H1 (cell line): ENCODE measurements around the gene PDZD2. TPM values are rescaled to one million over a fixed set of nuclear protein-coding genes. Genes with fewer than 3 reads are reported as not detected.

Source experiments
- CTCF ChIA-PET: fragments of 300-600 bp; sonication (Branson Sonifier 250); formaldehyde crosslinking; loops from one replicate; lab custom pipeline; 2021; ENCODE audit not compliant: partially characterized antibody; lab: Charles Lee
- POLR2A ChIA-PET: fragments of 300-600 bp; sonication (Branson Sonifier 250); formaldehyde crosslinking; loops from one replicate; lab custom pipeline; 2021; ENCODE audit warnings: inconsistent platforms; ENCODE audit not compliant: partially characterized antibody; lab: Charles Lee
- DNase-seq, 2 experiments: peaks; one replicate each; pipeline versions ENCODE4 v3.0.0 to v3.0.0-alpha.2; 2010 to 2022; ENCODE audit warnings: low spot score in 2 of 2, low read depth in 1 of 2, mixed read lengths in 1 of 2
- FAIRE-seq: peaks from 2 replicates; lab custom pipeline; 2011; peaks lifted over from hg19 to GRCh38; lab: Jason Lieb, UNC
- H2AFZ ChIP-seq: 2 replicates; pipeline ENCODE4 v1.8.1; 2012; ENCODE audit warnings: low read length, inconsistent platforms
- H2AK5ac ChIP-seq: 2 replicates; pipeline ENCODE4 v1.6.1; 2013; ENCODE audit warnings: low read depth, low read length
- H2BK120ac ChIP-seq: replicated peaks from 2 replicates; pipeline ENCODE3; 2013; ENCODE audit warnings: low read depth, low read length, inconsistent platforms
- H2BK12ac ChIP-seq: 2 replicates; pipeline ENCODE4 v1.6.1; 2013; ENCODE audit warnings: low read depth, low read length
- H2BK15ac ChIP-seq: 2 replicates; pipeline ENCODE4 v1.6.1; 2013; ENCODE audit warnings: low read length
- H2BK20ac ChIP-seq: 2 replicates; pipeline ENCODE4 v1.6.1; 2013; ENCODE audit warnings: low read length
- H2BK5ac ChIP-seq: 2 replicates; pipeline ENCODE4 v1.6.1; 2013; ENCODE audit warnings: low read depth, low read length
- H3K14ac ChIP-seq: 2 replicates; pipeline ENCODE4 v1.6.1; 2013; ENCODE audit warnings: inconsistent platforms; ENCODE audit not compliant: insufficient read length
- H3K18ac ChIP-seq: 2 replicates; pipeline ENCODE4 v1.6.1; 2013; ENCODE audit warnings: low read length; ENCODE audit errors: extremely low read depth
- H3K23ac ChIP-seq: 2 replicates; pipeline ENCODE4 v1.6.1; 2013; ENCODE audit warnings: inconsistent platforms; ENCODE audit not compliant: insufficient read length
- H3K23me2 ChIP-seq: 2 replicates; pipeline ENCODE4 v1.6.1; 2013; ENCODE audit warnings: low read depth, low read length
- H3K27ac ChIP-seq: 2 replicates; pipeline ENCODE4 v1.6.1; 2011; ENCODE audit warnings: low read depth, low read length, inconsistent platforms
- H3K27me3 ChIP-seq, 4 experiments: replicated peaks in 1 of 4; 1 replicate in 1 of 4; 2 replicates in 3 of 4; pipeline versions ENCODE4 v1.6.1 to v1.8.1; 2011 to 2013; ENCODE audit warnings: low read length in 3 of 4, mild to moderate bottlenecking in 3 of 4, inconsistent platforms in 2 of 4, mixed read lengths in 2 of 4, moderate library complexity in 1 of 4; ENCODE audit not compliant: control insufficient read depth in 3 of 4, insufficient read depth in 3 of 4; ENCODE audit errors: extremely low read depth in 1 of 4
- H3K36me3 ChIP-seq, 4 experiments: 2 replicates each; pipeline versions ENCODE4 v1.6.1 to v1.8.1; 2011 to 2013; ENCODE audit warnings: mild to moderate bottlenecking in 4 of 4, low read length in 3 of 4, moderate library complexity in 2 of 4, control low read depth in 1 of 4, inconsistent platforms in 1 of 4; ENCODE audit not compliant: insufficient read depth in 4 of 4, control insufficient read depth in 2 of 4
- H3K4ac ChIP-seq: replicated peaks from 2 replicates; pipeline ENCODE3; 2013; ENCODE audit warnings: low read length, low read depth, mixed read lengths, inconsistent platforms; ENCODE audit not compliant: insufficient read length
- H3K4me1 ChIP-seq, 4 experiments: replicated peaks in 1 of 4; 1 replicate in 1 of 4; 2 replicates in 3 of 4; pipeline versions ENCODE4 v1.6.1 to v1.8.1; 2011 to 2013; ENCODE audit warnings: low read length in 3 of 4, inconsistent platforms in 2 of 4, mixed read lengths in 1 of 4; ENCODE audit not compliant: insufficient read depth in 4 of 4, control insufficient read depth in 3 of 4
- H3K4me2 ChIP-seq, 2 experiments: 2 replicates each; pipeline versions ENCODE4 v1.6.1 to v1.8.1; 2011 to 2013; ENCODE audit warnings: low read depth in 2 of 2, low read length in 2 of 2, control low read depth in 1 of 2, inconsistent platforms in 1 of 2, mild to moderate bottlenecking in 1 of 2; ENCODE audit not compliant: insufficient read depth in 1 of 2
- H3K4me3 ChIP-seq, 4 experiments: fragments of 200-600, 300-600 bp in 1 of 4; sonication (generic), shearing (Covaris generic), sonication (Bioruptor Twin) in 1 of 4; 2 replicates each; pipeline versions ENCODE4 v1.5.1 to v1.8.1; 2011 to 2016; ENCODE audit warnings: low read length in 4 of 4, low read depth in 3 of 4, control low read depth in 2 of 4, inconsistent platforms in 2 of 4, mild to moderate bottlenecking in 2 of 4, mixed read lengths in 1 of 4, moderate library complexity in 1 of 4; ENCODE audit not compliant: insufficient read depth in 2 of 4; ENCODE audit errors: extremely low read depth in 1 of 4
- H3K56ac ChIP-seq: replicated peaks from 2 replicates; pipeline ENCODE3; 2013; ENCODE audit warnings: low read depth, mild to moderate bottlenecking, mixed read lengths, low read length, inconsistent platforms; ENCODE audit not compliant: insufficient read length
- H3K79me1 ChIP-seq: 2 replicates; pipeline ENCODE4 v1.6.1; 2013; ENCODE audit warnings: low read depth, low read length, control low read depth
- H3K79me2 ChIP-seq, 2 experiments: 2 replicates each; pipeline versions ENCODE4 v1.6.1 to v1.8.1; 2012 to 2013; ENCODE audit warnings: low read length in 2 of 2, mild to moderate bottlenecking in 2 of 2, inconsistent platforms in 1 of 2; ENCODE audit not compliant: insufficient read depth in 2 of 2, control insufficient read depth in 1 of 2
- H3K9ac ChIP-seq, 4 experiments: replicated peaks in 1 of 4; 1 replicate in 1 of 4; 2 replicates in 3 of 4; pipeline versions ENCODE4 v1.6.1 to v1.8.1; 2011 to 2013; ENCODE audit warnings: low read depth in 3 of 4, low read length in 3 of 4, control low read depth in 2 of 4, mild to moderate bottlenecking in 2 of 4, moderate library complexity in 2 of 4, inconsistent platforms in 1 of 4; ENCODE audit errors: extremely low read depth in 1 of 4
- H3K9me3 ChIP-seq, 2 experiments: 2 replicates each; pipeline versions ENCODE4 v1.6.1 to v1.8.1; 2012 to 2013; ENCODE audit warnings: mild to moderate bottlenecking in 2 of 2, moderate library complexity in 2 of 2, control low read depth in 1 of 2, inconsistent platforms in 1 of 2, low read depth in 1 of 2, low read length in 1 of 2, mixed read lengths in 1 of 2; ENCODE audit not compliant: insufficient read depth in 2 of 2
- H4K20me1 ChIP-seq, 2 experiments: replicated peaks in 1 of 2; 2 replicates each; pipeline versions ENCODE3 to v1.8.1; 2011 to 2013; ENCODE audit warnings: inconsistent platforms in 2 of 2, low read length in 2 of 2, mild to moderate bottlenecking in 1 of 2; ENCODE audit not compliant: insufficient read depth in 2 of 2, control insufficient read depth in 1 of 2
- H4K5ac ChIP-seq: 2 replicates; pipeline ENCODE4 v1.6.1; 2013; ENCODE audit warnings: low read length, low read depth, mixed read lengths, inconsistent platforms; ENCODE audit not compliant: insufficient read length
- H4K8ac ChIP-seq: 2 replicates; pipeline ENCODE4 v1.8.0; 2013; ENCODE audit warnings: mild to moderate bottlenecking, moderate library complexity, low read length, inconsistent platforms; ENCODE audit not compliant: insufficient read depth; ENCODE audit errors: extremely low read depth
- H4K91ac ChIP-seq: replicated peaks from 2 replicates; pipeline ENCODE3; 2013; ENCODE audit warnings: low read length, mixed read lengths, inconsistent platforms; ENCODE audit not compliant: insufficient read length
- RNF2 ChIP-seq: fragments of 200-900, 300-1000 bp; sonication (generic); IDR thresholded peaks from 2 replicates; pipeline ENCODE4 v1.7.1; 2016; ENCODE audit warnings: borderline replicate concordance, low read depth, mild to moderate bottlenecking, antibody characterized with exemption, low read length; ENCODE audit not compliant: poor library complexity, severe bottlenecking; ENCODE audit errors: missing control alignments
- TBP ChIP-seq: IDR thresholded peaks from 2 replicates; pipeline ENCODE4 v1.6.1; 2011; ENCODE audit warnings: low read depth, low read length, improper control_type of control experiment
- ZNF274 ChIP-seq: IDR thresholded peaks from 2 replicates; pipeline ENCODE4 v1.7.0; 2012; ENCODE audit warnings: low read length, borderline replicate concordance; ENCODE audit errors: extremely low read depth
- WGBS, 2 experiments: shearing (Covaris generic) in 1 of 2; methylation state at CpG; one replicate each; pipeline versions ENCODE4 v1.1.6 to v1.1.7; 2013 to 2015; ENCODE audit warnings: low lambda C conversion rate in 2 of 2, mixed read lengths in 2 of 2, inconsistent platforms in 1 of 2, low coverage in 1 of 2, missing lambda C conversion rate in 1 of 2; ENCODE audit not compliant: insufficient replicate concordance in 2 of 2, insufficient coverage in 1 of 2, insufficient read length in 1 of 2; ENCODE audit errors: extremely low coverage in 1 of 2, missing lambda C conversion rate in 1 of 2; 5-methylcytosine and 5-hydroxymethylcytosine counted together
- polyA plus RNA-seq, 7 experiments: library from polyadenylated mRNA; depleted of rRNA in 3 of 7; stranded (reverse) in 5 of 7; unstranded in 2 of 7; fragments of >200 nt in 5 of 7; fragments of 200-250 nt in 2 of 7; gene quantifications; 1 replicate in 5 of 7; 2 replicates in 1 of 7; 4 replicates in 1 of 7; pipeline versions ENCODE4 v1.2.1 to v1.2.3, GENCODE V29; 2011 to 2013; ENCODE audit warnings: missing spikeins in 2 of 7, mixed read lengths in 2 of 7
- total RNA-seq: library from RNA; stranded (reverse); fragmentation: NEBNext Ultra II Directional; extraction: Animal tissue kit (Norgen Biotek cat#: 25700); gene quantifications from 2 replicates; pipeline ENCODE4 v1.2.1, GENCODE V29; 2021
- TF ChIP-seq, protein P1 (sequence below), 3 experiments: IDR thresholded peaks; 1 replicate in 2 of 3; 2 replicates in 1 of 3; pipeline versions ENCODE4 v1.5.1 to v1.6.1; 2011; ENCODE audit warnings: low read length in 3 of 3, mild to moderate bottlenecking in 3 of 3, inconsistent platforms in 2 of 3, low read depth in 1 of 3, moderate library complexity in 1 of 3; ENCODE audit not compliant: insufficient read depth in 1 of 3; ENCODE audit errors: control extremely low read depth in 1 of 3

PDZD2 gene
- total and polyA plus RNA-seq, 2 of the 8 experiments (the other 6 are each of a cell fraction or from before 2014, with no cell fraction given): 1.2 to 6.8 TPM

DNA sequence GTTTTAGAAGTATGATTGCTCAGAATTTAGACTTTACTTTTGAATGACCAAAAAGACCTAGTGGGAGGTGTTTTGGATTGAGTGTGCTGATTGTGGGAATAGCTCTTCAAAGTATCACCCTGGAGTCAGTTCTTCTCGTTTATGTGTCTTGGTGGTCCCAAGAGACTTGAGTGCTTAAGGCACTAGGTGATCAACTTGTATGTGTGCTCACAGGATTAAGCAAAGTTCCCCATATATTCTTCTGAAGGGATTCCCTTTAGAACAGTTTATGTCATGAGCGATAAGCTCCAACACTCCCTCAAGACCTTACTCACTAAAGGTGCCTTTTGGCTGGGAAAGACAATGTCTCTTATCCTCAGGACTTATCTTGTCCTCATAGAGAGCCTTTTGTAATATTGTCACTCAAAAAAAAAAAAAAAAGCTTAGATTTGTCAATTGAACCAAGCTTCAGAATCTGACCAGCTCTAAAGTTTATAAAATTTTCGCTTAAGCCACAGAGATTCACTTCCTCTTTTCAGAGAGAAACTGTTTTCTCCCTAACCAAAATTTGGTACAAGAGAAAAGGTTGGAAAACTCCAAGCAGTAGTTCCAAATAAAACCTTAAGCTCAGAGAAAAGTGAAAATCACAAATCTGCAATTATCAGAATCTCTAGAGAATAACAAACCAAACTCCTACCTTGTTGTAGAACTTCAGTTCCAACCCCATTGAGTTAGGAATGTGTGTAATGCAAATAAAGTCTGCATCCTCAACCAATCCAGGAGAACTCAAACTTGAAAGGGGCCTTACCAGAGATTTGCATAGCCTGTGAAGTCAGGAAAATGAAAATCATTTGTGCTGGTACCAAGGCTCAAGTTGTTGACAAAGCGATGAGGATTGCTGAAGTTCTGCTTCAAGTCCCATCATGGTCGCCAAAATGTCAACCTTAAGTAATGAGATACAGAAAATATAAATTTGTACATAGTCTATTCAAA is 40.0 kb upstream of the PDZD2 start:
- Histone ChIP-seq H3K4me2 (no peak overlapping the region), H2BK5ac (no peak overlapping the region), H4K8ac (no peak overlapping the region), H3K18ac (no peak overlapping the region), H3K14ac (no peak overlapping the region), H3K9me3 (no peaks in the 10 kb centered on the region), H2BK120ac (no peak overlapping the region), H3K23me2 (no peaks in the 10 kb centered on the region), H3K4ac (no peak overlapping the region), H3K4me1 (no peaks in the 10 kb centered on the region), H3K27me3 (no peaks in the 10 kb centered on the region), H2AFZ (no peak overlapping the region), H2BK20ac (no peak overlapping the region), H3K36me3 (no peaks in the 10 kb centered on the region), H2BK12ac (no peak overlapping the region), H4K20me1 (no peaks in the 10 kb centered on the region), H3K79me1 (no peaks in the 10 kb centered on the region), H3K4me3 (no peak overlapping the region), H4K91ac (no peak overlapping the region), H3K9ac (no peak overlapping the region), H3K23ac (no peak overlapping the region), H2AK5ac (no peak overlapping the region), H4K5ac (no peak overlapping the region), H3K27ac (no peak overlapping the region), H2BK15ac (no peak overlapping the region), H3K56ac (no peak overlapping the region), H3K79me2 (no peaks in the 10 kb centered on the region)
- FAIRE-seq (no peak), DNase-seq (no peak)
- ChIA-PET CTCF (interaction anchor here (0.6 to 1.3 kb wide), 8 partner anchors 17 to 1960 kb away, joined by 3 to 4 read pairs (median 3); partner anchors contain the start of gene PDZD2), POLR2A (no interaction called here)
- 85% methylated on average over 5 of the region's 5 CpGs; no CpG with 5 or more reads in 1 of the 2 experiments for WGBS, 2 experiments
- TF ChIP-seq ZNF274 (no peak), TBP (no peak), RNF2 (no peak)
- TF ChIP-seq, protein P1, sequence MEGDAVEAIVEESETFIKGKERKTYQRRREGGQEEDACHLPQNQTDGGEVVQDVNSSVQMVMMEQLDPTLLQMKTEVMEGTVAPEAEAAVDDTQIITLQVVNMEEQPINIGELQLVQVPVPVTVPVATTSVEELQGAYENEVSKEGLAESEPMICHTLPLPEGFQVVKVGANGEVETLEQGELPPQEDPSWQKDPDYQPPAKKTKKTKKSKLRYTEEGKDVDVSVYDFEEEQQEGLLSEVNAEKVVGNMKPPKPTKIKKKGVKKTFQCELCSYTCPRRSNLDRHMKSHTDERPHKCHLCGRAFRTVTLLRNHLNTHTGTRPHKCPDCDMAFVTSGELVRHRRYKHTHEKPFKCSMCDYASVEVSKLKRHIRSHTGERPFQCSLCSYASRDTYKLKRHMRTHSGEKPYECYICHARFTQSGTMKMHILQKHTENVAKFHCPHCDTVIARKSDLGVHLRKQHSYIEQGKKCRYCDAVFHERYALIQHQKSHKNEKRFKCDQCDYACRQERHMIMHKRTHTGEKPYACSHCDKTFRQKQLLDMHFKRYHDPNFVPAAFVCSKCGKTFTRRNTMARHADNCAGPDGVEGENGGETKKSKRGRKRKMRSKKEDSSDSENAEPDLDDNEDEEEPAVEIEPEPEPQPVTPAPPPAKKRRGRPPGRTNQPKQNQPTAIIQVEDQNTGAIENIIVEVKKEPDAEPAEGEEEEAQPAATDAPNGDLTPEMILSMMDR (IDR thresholded peaks at IDR 0.05; ENCODE audit: control extremely low read depth in 1 of 3, insufficient read depth in 1 of 3, low read depth in 1 of 3, low read length in 3 of 3): no peak
